GM12878 (cell line): Measurements from ENCODE around the gene SMYD5. TPM values are rescaled to one million over a fixed set of nuclear protein-coding genes. Genes with fewer than 3 reads are reported as not detected.

Source experiments
- ATAC-seq: fragments of 200-7000 bp; cut with Tn5 transposase; 3 replicates; pipeline ENCODE4 v1.9.1; 2020; ENCODE audit warnings: mild to moderate bottlenecking, moderate library complexity
- BruUV-seq: library from RNA; stranded (reverse); fragments of 400-500 nt; replicated peaks from 2 replicates; lab custom pipeline; 2021; lab: Mats Ljungman, UMichigan
- CTCF ChIA-PET: fragments of 300-600 bp; sonication (Branson Sonifier 250); formaldehyde crosslinking; extraction: SDS; loops from one replicate; lab custom pipeline; 2021; ENCODE audit warnings: inconsistent platforms; lab: Yijun Ruan, JAX
- POLR2A ChIA-PET: fragments of 350-600 bp; formaldehyde crosslinking; extraction: SDS; loops from one replicate; lab custom pipeline; 2021; ENCODE audit warnings: inconsistent platforms; lab: Charles Lee
- RAD21 ChIA-PET: fragments of 300-600 bp; sonication (Branson Sonifier 250); formaldehyde crosslinking; loops from one replicate; lab custom pipeline; 2023; ENCODE audit warnings: antibody characterized with exemption; ENCODE audit not compliant: unreplicated experiment; lab: Charles Lee
- SMC1A ChIA-PET: fragments of 300-600 bp; sonication (Branson Sonifier 250); formaldehyde crosslinking; loops from one replicate; lab custom pipeline; 2023; ENCODE audit not compliant: unreplicated experiment, uncharacterized antibody; lab: Charles Lee
- DNase-seq: peaks from one replicate; pipeline ENCODE4 v3.0.0-alpha.2; 2011; ENCODE audit warnings: low read depth, low spot score
- FAIRE-seq: peaks from 3 replicates; lab custom pipeline; 2011; peaks lifted over from hg19 to GRCh38; lab: Jason Lieb, UNC
- H2AFZ ChIP-seq: 2 replicates; pipeline ENCODE4 v1.6.0; 2011; ENCODE audit warnings: low read depth, low read length, control low read depth; ENCODE audit not compliant: control insufficient read depth
- H3K27ac ChIP-seq: 2 replicates; pipeline ENCODE4 v1.5.1; 2011; ENCODE audit warnings: control low read depth; ENCODE audit not compliant: control insufficient read depth, insufficient read depth
- H3K27me3 ChIP-seq, 2 experiments: replicated peaks in 1 of 2; 2 replicates each; pipeline versions ENCODE4 v1.6.0 to v1.6.1; 2011; ENCODE audit warnings: low read length in 1 of 2; ENCODE audit not compliant: control insufficient read depth in 2 of 2, insufficient read depth in 2 of 2
- H3K36me3 ChIP-seq, 2 experiments: 2 replicates each; pipeline ENCODE4 v1.5.1; 2011; ENCODE audit warnings: low read length in 1 of 2; ENCODE audit not compliant: control insufficient read depth in 2 of 2, insufficient read depth in 2 of 2
- H3K4me1 ChIP-seq: 2 replicates; pipeline ENCODE4 v1.6.1; 2011; ENCODE audit warnings: mild to moderate bottlenecking, low read length, moderate library complexity, mixed read lengths; ENCODE audit not compliant: control insufficient read depth, insufficient read depth
- H3K4me2 ChIP-seq: 2 replicates; pipeline ENCODE4 v1.6.0; 2011; ENCODE audit warnings: control low read depth; ENCODE audit not compliant: control insufficient read depth, insufficient read depth
- H3K4me3 ChIP-seq: fragments of 200-600 bp; sonication (generic); 2 replicates; pipeline ENCODE4 v1.5.1; 2016
- H3K79me2 ChIP-seq: 2 replicates; pipeline ENCODE4 v1.6.0; 2011; ENCODE audit warnings: low read length; ENCODE audit not compliant: control insufficient read depth, insufficient read depth
- H3K9ac ChIP-seq: 2 replicates; pipeline ENCODE4 v1.8.0; 2011; ENCODE audit warnings: low read length, control low read depth, mixed read lengths; ENCODE audit not compliant: control insufficient read depth, insufficient read depth
- H3K9me3 ChIP-seq: replicated peaks from 3 replicates; pipeline ENCODE4 v1.5.1; 2011; ENCODE audit warnings: mild to moderate bottlenecking, low read length; ENCODE audit not compliant: control insufficient read depth, insufficient read depth
- H4K20me1 ChIP-seq: 2 replicates; pipeline ENCODE4 v1.6.0; 2011; ENCODE audit not compliant: control insufficient read depth, insufficient read depth
- BACH1 ChIP-seq: fragments of 450-650 bp; IDR thresholded peaks from 2 replicates; pipeline ENCODE4 v1.6.1; 2017; ENCODE audit warnings: mild to moderate bottlenecking, borderline replicate concordance
- BMI1 ChIP-seq: fragments of 450-650 bp; IDR thresholded peaks from 2 replicates; pipeline ENCODE4 v1.6.1; 2016; ENCODE audit warnings: mild to moderate bottlenecking, moderate library complexity, borderline replicate concordance
- BRCA1 ChIP-seq: IDR thresholded peaks from 2 replicates; pipeline ENCODE4 v1.6.1; 2011; ENCODE audit warnings: low read depth, low read length, improper control_type of control experiment
- IKZF1 ChIP-seq: fragments of 450-650 bp; conservative IDR thresholded peaks from 2 replicates; pipeline ENCODE4 v1.6.1; 2017; ENCODE audit warnings: antibody characterized with exemption, mild to moderate bottlenecking
- MYB ChIP-seq: fragments of 150-350 bp; IDR thresholded peaks from 2 replicates; pipeline ENCODE4 v1.6.1; 2014; ENCODE audit warnings: mild to moderate bottlenecking, low read depth, low read length, borderline replicate concordance
- NFIC ChIP-seq: IDR thresholded peaks from 2 replicates; pipeline ENCODE4 v1.6.1; 2012; ENCODE audit warnings: low read depth, mild to moderate bottlenecking, inconsistent platforms, low read length, moderate library complexity
- PBX3 ChIP-seq: IDR thresholded peaks from 2 replicates; pipeline ENCODE4 v1.6.1; 2011; ENCODE audit warnings: mild to moderate bottlenecking, low read depth, low read length, moderate library complexity; ENCODE audit not compliant: insufficient replicate concordance
- SUPT20H ChIP-seq: IDR thresholded peaks from 2 replicates; pipeline ENCODE4 v1.6.1; 2011; ENCODE audit warnings: low read depth, mild to moderate bottlenecking, low read length, moderate library complexity, borderline replicate concordance; ENCODE audit not compliant: control insufficient read depth
- YY1 ChIP-seq: IDR thresholded peaks from 2 replicates; pipeline ENCODE4 v1.6.1; 2011; ENCODE audit warnings: low read depth, mild to moderate bottlenecking, low read length
- ZNF687 ChIP-seq: fragments of 450-650 bp; IDR thresholded peaks from 2 replicates; pipeline ENCODE4 v1.6.1; 2017; ENCODE audit warnings: mild to moderate bottlenecking, moderate library complexity
- WGBS: methylation state at CpG from one replicate; pipeline ENCODE4 v1.1.6; 2016; ENCODE audit warnings: low lambda C conversion rate; ENCODE audit not compliant: insufficient replicate concordance, insufficient coverage; ENCODE audit errors: missing lambda C conversion rate; 5-methylcytosine and 5-hydroxymethylcytosine counted together
- in situ Hi-C: fragments of 300-500 bp; cut with MboI; formaldehyde crosslinking; loops from 9 replicates; pipeline ENCODE4 v1.14.3; 2018; ENCODE audit warnings: mixed read lengths
- intact Hi-C: fragments of 100-400 bp; cut with micrococcal nuclease; formaldehyde crosslinking; loops from one replicate; pipeline ENCODE4 v1.14.2; 2022; ENCODE audit not compliant: unreplicated experiment
- polyA plus RNA-seq, 11 experiments: library from polyadenylated mRNA; depleted of rRNA in 4 of 11; unstranded in 6 of 11; stranded (reverse) in 5 of 11; fragments of >200 nt; fragmentation: Nextera tagmentation in 4 of 11; fragmentation: Illumina TruSeq in 1 of 11; extraction: Ambion mirVana in 4 of 11; extraction: Trizol in 1 of 11; gene quantifications; 1 replicate in 1 of 11; 2 replicates in 10 of 11; pipeline versions ENCODE4 v1.2.1 to v1.2.3, GENCODE V29; 2011 to 2016; ENCODE audit warnings: inconsistent platforms in 2 of 11, missing spikeins in 2 of 11, low read depth in 1 of 11
- total RNA-seq, 4 experiments: library from RNA; depleted of rRNA in 3 of 4; stranded (reverse); fragments of >200 nt in 3 of 4; fragmentation: Illumina TruSeq in 1 of 4; extraction: Trizol in 1 of 4; gene quantifications; 2 replicates each; pipeline versions ENCODE4 v1.2.1 to v1.2.3, GENCODE V29; 2013 to 2021

SMYD5 gene
- total and polyA plus RNA-seq, 10 of the 15 experiments (the other 5 are each of a cell fraction or from before 2014, with no cell fraction given): 6.1 to 35.3 (median 26.4) TPM

GRCh38 chr2:73263540-73264331, 49.7 kb downstream of the SMYD5 start:
- POLR2A ChIA-PET: no interaction called here
- Histone ChIP-seq H3K4me1 (no peaks in the 10 kb centered on the region), H3K9ac (no peak overlapping the region), H3K9me3 (no peaks in the 10 kb centered on the region), H2AFZ (no peak overlapping the region), H3K4me2 (no peak overlapping the region), H3K36me3 (peaks cover 14 to 19% of the 10 kb centered on the region in 2 experiments; a peak in 3 of 4 replicates), H3K27ac (no peak overlapping the region), H4K20me1 (no peaks in the 10 kb centered on the region; the same call in 1 of the 2 replicates), H3K4me3 (no peak overlapping the region), H3K79me2 (no peaks in the 10 kb centered on the region; the same call in 1 of the 2 replicates), H3K27me3 (no peaks in the 10 kb centered on the region)
- ATAC-seq: no peak
- SMC1A ChIA-PET: no interaction called here
- no peak for FAIRE-seq
- TF ChIP-seq BRCA1 (no peak), PBX3 (no peak), MYB (no peak), BMI1 (no peak), BACH1 (no peak)
- RAD21 ChIA-PET: no interaction called here
- intact Hi-C loops: no loop called here
- CTCF ChIA-PET: interaction anchor here (0.6 to 1.4 kb wide), 2 partner anchors 16 to 51 kb away, joined by 5 to 6 read pairs; no protein-coding TSS in a partner anchor
- WGBS: 95% methylated on average over 15 of the region's 16 CpGs
- DNase-seq: no peak
- no TSS peak for BruUV-seq
- in situ Hi-C loops: no loop called here

GRCh38 chr2:73264332-73264606, 50.2 kb downstream of the SMYD5 start:
- no peak overlapping the region for H3K4me2 ChIP-seq
- SMC1A ChIA-PET: no interaction called here
- no peaks in the 10 kb centered on the region for H3K9me3 ChIP-seq
- POLR2A ChIA-PET: no interaction called here
- TF ChIP-seq NFIC: no peak
- TF ChIP-seq ZNF687: no peak
- TF ChIP-seq YY1: no peak
- no peak for TF ChIP-seq IKZF1
- no peak for TF ChIP-seq SUPT20H
- in situ Hi-C loops (no loop called here), intact Hi-C loops (no loop called here)
- H3K36me3 ChIP-seq: peaks cover 14 to 15% of the 10 kb centered on the region in 2 experiments; a peak in 3 of 4 replicates
- H3K9ac ChIP-seq: no peak overlapping the region
- no peaks in the 10 kb centered on the region; the same call in 1 of the 2 replicates for H3K79me2 ChIP-seq
- no peak overlapping the region for H3K27ac ChIP-seq
- no peaks in the 10 kb centered on the region for H3K27me3 ChIP-seq
- DNase-seq (no peak), ATAC-seq (no peak), FAIRE-seq (no peak)
- CTCF ChIA-PET: no interaction called here
- RAD21 ChIA-PET: no interaction called here
- no peak overlapping the region for H2AFZ ChIP-seq
- BruUV-seq: no TSS peak
- H4K20me1 ChIP-seq: no peaks in the 10 kb centered on the region; the same call in 1 of the 2 replicates
- no peaks in the 10 kb centered on the region for H3K4me1 ChIP-seq
- 84% methylated on average over 15 of the region's 15 CpGs for WGBS
- no peak overlapping the region for H3K4me3 ChIP-seq
